Gastrocnemius medialis (tissue), 4 donors: ENCODE data around the gene SERPINB10. TPM values are rescaled to one million over a fixed set of nuclear protein-coding genes. Genes with fewer than 3 reads are reported as not detected.

Experiments used
- ATAC-seq, 2 donors: fragments of 150-250 bp; one replicate each; pipeline ENCODE4 v1.9.1; 2016
- DNase-seq, 2 donors: peaks; one replicate each; pipeline ENCODE4 v3.0.0-alpha.2; 2019
- H3K27ac ChIP-seq, 4 donors: fragments of 200-600 bp; sonication (generic); 1 replicate in 1 of 4; 2 replicates in 3 of 4; pipeline ENCODE4 v1.5.1; 2016 to 2018; ENCODE audit warnings: mild to moderate bottlenecking in 2 of 4, moderate library complexity in 1 of 4
- H3K27me3 ChIP-seq, 3 donors: fragments of 200-600 bp; sonication (generic) in 2 of 3; 1 replicate in 1 of 3; 2 replicates in 2 of 3; pipeline versions ENCODE4 v1.5.1 to v1.6.0; 2016 to 2019; ENCODE audit warnings: mild to moderate bottlenecking in 1 of 3, moderate library complexity in 1 of 3
- H3K36me3 ChIP-seq, 2 donors: fragments of 200-600 bp; sonication (generic) in 1 of 2; one replicate each; pipeline ENCODE4 v1.5.1; 2017 to 2018
- H3K4me1 ChIP-seq, 2 donors: fragments of 200-600 bp; sonication (generic) in 1 of 2; one replicate each; pipeline ENCODE4 v1.5.1; 2016 to 2017; ENCODE audit warnings: mild to moderate bottlenecking in 2 of 2
- H3K4me3 ChIP-seq, 4 donors: fragments of 200-600 bp; sonication (generic) in 3 of 4; 1 replicate in 1 of 4; 2 replicates in 3 of 4; pipeline ENCODE4 v1.5.1; 2016 to 2019; ENCODE audit warnings: mild to moderate bottlenecking in 2 of 4
- H3K9me3 ChIP-seq, 3 donors: fragments of 200-600 bp; sonication (generic) in 2 of 3; 1 replicate in 1 of 3; 2 replicates in 2 of 3; pipeline ENCODE4 v1.5.1; 2016 to 2019
- POLR2A ChIP-seq, 2 donors: fragments of 450-650 bp; IDR thresholded peaks; one replicate each; pipeline ENCODE4 v1.6.1; 2017; ENCODE audit warnings: antibody characterized with exemption in 2 of 2, mild to moderate bottlenecking in 2 of 2, moderate library complexity in 2 of 2
- in situ Hi-C, 4 donors: fragments of 200-750 bp; cut with MboI; loops; one replicate each; pipeline versions ENCODE4 v1.15.0 to v1.8.0; 2017; ENCODE audit warnings: low sequenced_read_pairs in 4 of 4
- intact Hi-C: fragments of 100-400 bp; cut with DNase I; formaldehyde crosslinking; loops from one replicate; pipeline ENCODE4 v1.15.1; 2023; ENCODE audit warnings: low total_unique reads
- total RNA-seq, 4 donors: library from RNA; depleted of rRNA; stranded (reverse); fragments of >200 nt; gene quantifications; one replicate each; pipeline versions ENCODE4 v1.1.0 to v1.2.3, GENCODE V29; 2016
- TF ChIP-seq, protein P1 (sequence below), 5 experiments: fragments of 450-650 bp in 3 of 5; fragments of 200-600 bp in 2 of 5; sonication (generic) in 2 of 5; IDR thresholded peaks in 4 of 5; conservative IDR thresholded peaks in 1 of 5; 1 replicate in 4 of 5; 2 replicates in 1 of 5; pipeline ENCODE4 v1.5.1; 2016 to 2019; ENCODE audit warnings: antibody characterized with exemption in 5 of 5, mild to moderate bottlenecking in 3 of 5, moderate library complexity in 3 of 5

Gene SERPINB10
- total RNA-seq, 4 donors from 2014 or later: not detected

GRCh38 chr18:63956755-63957154 lies 49.0 kb downstream of the SERPINB10 start:
- no peak overlapping the region for H3K4me3 ChIP-seq
- no peaks in the 10 kb centered on the region for H3K9me3 ChIP-seq
- intact Hi-C loops (no loop called here), in situ Hi-C loops (no loop called here)
- H3K27me3 ChIP-seq: peaks cover 0 to 3% (median 0%) of the 10 kb centered on the region in 3 donors
- DNase-seq: no peak
- no peak for TF ChIP-seq POLR2A (IDR thresholded peaks at IDR 0.05)
- TF ChIP-seq, protein P1, sequence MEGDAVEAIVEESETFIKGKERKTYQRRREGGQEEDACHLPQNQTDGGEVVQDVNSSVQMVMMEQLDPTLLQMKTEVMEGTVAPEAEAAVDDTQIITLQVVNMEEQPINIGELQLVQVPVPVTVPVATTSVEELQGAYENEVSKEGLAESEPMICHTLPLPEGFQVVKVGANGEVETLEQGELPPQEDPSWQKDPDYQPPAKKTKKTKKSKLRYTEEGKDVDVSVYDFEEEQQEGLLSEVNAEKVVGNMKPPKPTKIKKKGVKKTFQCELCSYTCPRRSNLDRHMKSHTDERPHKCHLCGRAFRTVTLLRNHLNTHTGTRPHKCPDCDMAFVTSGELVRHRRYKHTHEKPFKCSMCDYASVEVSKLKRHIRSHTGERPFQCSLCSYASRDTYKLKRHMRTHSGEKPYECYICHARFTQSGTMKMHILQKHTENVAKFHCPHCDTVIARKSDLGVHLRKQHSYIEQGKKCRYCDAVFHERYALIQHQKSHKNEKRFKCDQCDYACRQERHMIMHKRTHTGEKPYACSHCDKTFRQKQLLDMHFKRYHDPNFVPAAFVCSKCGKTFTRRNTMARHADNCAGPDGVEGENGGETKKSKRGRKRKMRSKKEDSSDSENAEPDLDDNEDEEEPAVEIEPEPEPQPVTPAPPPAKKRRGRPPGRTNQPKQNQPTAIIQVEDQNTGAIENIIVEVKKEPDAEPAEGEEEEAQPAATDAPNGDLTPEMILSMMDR (IDR thresholded peaks at IDR 0.05 in 4 of 5, conservative IDR thresholded peaks at IDR 0.05 in 1 of 5): no peak
- no peak overlapping the region for H3K27ac ChIP-seq
- ATAC-seq: no peak
- no peaks in the 10 kb centered on the region for H3K4me1 ChIP-seq
- H3K36me3 ChIP-seq: no peaks in the 10 kb centered on the region

DNA sequence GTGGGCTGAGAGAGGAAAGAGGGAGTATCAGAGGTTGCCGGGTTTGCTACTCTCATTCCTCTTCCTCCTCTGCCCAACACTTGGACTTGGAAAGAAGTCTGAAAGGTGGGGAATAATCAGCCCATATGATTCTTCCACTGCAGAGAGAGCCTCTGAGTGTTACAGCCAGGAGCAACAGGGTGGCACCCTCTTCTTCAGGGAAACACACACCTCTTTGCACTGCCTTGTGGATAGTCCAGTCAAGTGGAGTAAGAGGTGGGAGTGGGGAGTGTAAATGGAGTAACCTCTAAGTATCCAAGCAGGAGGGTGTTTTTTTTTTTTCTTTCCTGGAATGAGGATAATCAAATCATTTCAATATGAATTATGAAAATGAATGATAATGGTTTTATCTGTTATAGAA lies 53.1 kb downstream of the SERPINB10 start:
- in situ Hi-C loops: no loop called here
- Histone ChIP-seq H3K4me3 (no peak overlapping the region), H3K27ac (no peak overlapping the region), H3K9me3 (no peaks in the 10 kb centered on the region), H3K27me3 (peaks cover 0 to 3% (median 0%) of the 10 kb centered on the region in 3 donors), H3K36me3 (no peaks in the 10 kb centered on the region), H3K4me1 (no peaks in the 10 kb centered on the region)
- intact Hi-C loops: no loop called here
- ATAC-seq: no peak
- no peak for DNase-seq
- TF ChIP-seq, protein P1 (IDR thresholded peaks at IDR 0.05 in 4 of 5, conservative IDR thresholded peaks at IDR 0.05 in 1 of 5): no peak

DNA sequence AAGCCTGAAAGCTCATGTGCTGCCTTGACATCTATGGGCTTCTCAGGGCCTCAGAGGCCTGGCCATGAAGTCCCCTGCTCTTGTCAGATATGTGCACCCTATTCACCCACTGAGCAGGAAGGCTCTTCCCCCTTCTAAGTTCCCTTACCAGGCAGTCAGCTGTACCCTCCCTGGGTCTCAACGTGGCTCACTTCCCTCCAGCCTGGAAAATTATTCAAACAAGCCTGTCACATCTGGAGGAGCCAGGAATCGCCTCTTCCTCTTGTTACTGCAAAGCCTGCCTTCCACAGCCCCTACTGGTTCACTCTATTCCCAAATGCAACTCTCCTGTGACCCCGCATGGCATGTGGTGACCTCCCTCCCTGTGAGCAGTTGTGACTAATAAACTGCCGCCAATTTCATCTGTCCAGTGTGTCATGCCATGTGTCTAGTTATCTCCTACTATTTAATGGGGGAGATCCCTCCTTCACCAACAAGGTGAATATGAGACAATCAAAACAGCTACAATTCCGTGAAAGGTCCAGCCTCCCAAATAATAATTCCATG lies 53.8 kb downstream of the SERPINB10 start:
- intact Hi-C loops: no loop called here
- no peak for DNase-seq
- TF ChIP-seq POLR2A (IDR thresholded peaks at IDR 0.05): no peak
- TF ChIP-seq, protein P1 (IDR thresholded peaks at IDR 0.05 in 4 of 5, conservative IDR thresholded peaks at IDR 0.05 in 1 of 5): no peak
- Histone ChIP-seq H3K27ac (no peak overlapping the region), H3K9me3 (no peaks in the 10 kb centered on the region), H3K27me3 (peaks cover 0 to 3% (median 0%) of the 10 kb centered on the region in 3 donors), H3K36me3 (no peaks in the 10 kb centered on the region), H3K4me3 (no peak overlapping the region), H3K4me1 (no peaks in the 10 kb centered on the region)
- no peak for ATAC-seq
- in situ Hi-C loops: no loop called here

GRCh38 chr18:63962137-63962536 lies 54.4 kb downstream of the SERPINB10 start:
- H3K4me3 ChIP-seq: no peak overlapping the region
- no peak for DNase-seq
- H3K27me3 ChIP-seq: peaks cover 0 to 3% (median 0%) of the 10 kb centered on the region in 3 donors
- in situ Hi-C loops: no loop called here
- ATAC-seq: no peak
- TF ChIP-seq POLR2A (IDR thresholded peaks at IDR 0.05): no peak
- H3K36me3 ChIP-seq: no peaks in the 10 kb centered on the region
- H3K4me1 ChIP-seq: no peaks in the 10 kb centered on the region
- H3K27ac ChIP-seq: no peak overlapping the region
- intact Hi-C loops: no loop called here
- no peaks in the 10 kb centered on the region for H3K9me3 ChIP-seq

DNA sequence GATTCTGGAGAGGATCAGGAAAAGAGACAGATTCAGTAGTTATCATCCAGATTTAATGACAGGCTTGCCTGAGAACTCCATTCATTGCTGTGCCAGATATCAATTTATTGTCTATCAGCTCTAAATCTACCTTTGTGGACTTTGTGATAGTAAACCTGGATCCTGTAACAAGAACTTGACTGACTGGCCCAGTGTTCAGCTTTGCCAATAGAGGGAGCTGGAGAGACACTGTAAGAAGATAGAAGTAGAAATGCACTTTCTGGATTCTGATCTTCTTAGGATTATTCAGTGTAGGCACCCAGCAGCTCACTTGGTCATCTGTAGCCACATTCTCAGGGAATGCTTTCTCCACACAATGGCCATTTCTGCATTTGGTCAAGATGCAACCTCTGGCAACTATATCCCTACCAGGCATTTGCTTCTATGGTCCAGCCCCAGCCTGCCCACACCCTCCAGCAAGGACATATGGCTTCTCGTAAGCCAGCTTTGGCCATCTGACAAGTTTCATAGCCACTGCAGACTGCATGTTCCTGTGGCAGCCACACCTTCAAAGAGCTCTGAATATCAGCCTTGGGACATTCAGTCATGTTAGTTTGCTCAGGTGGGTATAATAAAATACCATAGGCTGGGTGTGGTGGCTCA lies 56.0 kb downstream of the SERPINB10 start:
- peak; percentile 30 to 33 for ATAC-seq
- Histone ChIP-seq H3K4me1 (no peaks in the 10 kb centered on the region), H3K27me3 (no peaks in the 10 kb centered on the region), H3K9me3 (no peaks in the 10 kb centered on the region), H3K36me3 (no peaks in the 10 kb centered on the region), H3K27ac (no peak overlapping the region), H3K4me3 (no peak overlapping the region)
- TF ChIP-seq, protein P1 (IDR thresholded peaks at IDR 0.05 in 4 of 5, conservative IDR thresholded peaks at IDR 0.05 in 1 of 5): peak; percentile 28 to 74 (median 44)
- no peak for TF ChIP-seq POLR2A (IDR thresholded peaks at IDR 0.05)
- in situ Hi-C loops: no loop called here
- DNase-seq: no peak
- intact Hi-C loops: loop anchor here (1.0 kb wide), 2 partner anchors 15 to 30 kb away; no protein-coding TSS in a partner anchor
